ENCODE measurements around the gene RAD51B.

Gene RAD51B

GRCh38 chr14:68612049-68612448, 792.5 kb downstream of the RAD51B start:
- Histone ChIP-seq H3K4me1 (ENCODE audit: control insufficient read depth in 5 of 5, insufficient read depth in 5 of 5, low read length in 5 of 5) (peaks cover 8 to 48% (median 42%) of the 10 kb centered on the region in 5 donors), H3K4me3 (ENCODE audit: low read depth in 1 of 5, low read length in 5 of 5) (no peak overlapping the region), H3K36me3 (ENCODE audit: control insufficient read depth in 5 of 5, insufficient read depth in 5 of 5, low read length in 5 of 5) (no peaks in the 10 kb centered on the region), H3K9me3 (ENCODE audit: control insufficient read depth in 5 of 5, low read length in 5 of 5) (peaks cover 7 to 30% (median 14%) of the 10 kb centered on the region in 5 donors), H3K27me3 (ENCODE audit: control insufficient read depth in 5 of 5, insufficient read depth in 4 of 5, low read length in 5 of 5) (no peaks in the 10 kb centered on the region), H3K27ac (ENCODE audit: low read depth, low read length) (peak overlapping the region; percentile 51), H3K9ac (ENCODE audit: low read length in 5 of 5) (peak overlapping the region in 2 of 5 donors; percentile 27 to 58)

- no peaks in the 10 kb centered on the region for H3K36me3 ChIP-seq (ENCODE audit: control insufficient read depth in 5 of 5, insufficient read depth in 5 of 5, low read length in 5 of 5)
- peaks cover 10 to 45% (median 28%) of the 10 kb centered on the region in 5 donors for H3K9me3 ChIP-seq (ENCODE audit: control insufficient read depth in 5 of 5, low read length in 5 of 5)
- peaks cover 6 to 24% (median 18%) of the 10 kb centered on the region in 5 donors for H3K4me1 ChIP-seq (ENCODE audit: control insufficient read depth in 5 of 5, insufficient read depth in 5 of 5, low read length in 5 of 5)
- H3K9ac ChIP-seq (ENCODE audit: low read length in 5 of 5), result no peak overlapping the region
- no peak overlapping the region for H3K4me3 ChIP-seq (ENCODE audit: low read depth in 1 of 5, low read length in 5 of 5)
- H3K27me3 ChIP-seq (ENCODE audit: control insufficient read depth in 5 of 5, insufficient read depth in 4 of 5, low read length in 5 of 5), result no peaks in the 10 kb centered on the region
- H3K27ac ChIP-seq (ENCODE audit: low read depth, low read length), result no peak overlapping the region
These were observed 796.8 kb downstream of the RAD51B start for GRCh38 chr14:68616221-68616902.

GRCh38 chr14:68619790-68620574, 800.4 kb downstream of the RAD51B start:
- Histone ChIP-seq H3K4me3 (ENCODE audit: low read depth in 1 of 5, low read length in 5 of 5) (no peak overlapping the region), H3K9me3 (ENCODE audit: control insufficient read depth in 5 of 5, low read length in 5 of 5) (peaks cover 10 to 34% (median 22%) of the 10 kb centered on the region in 5 donors), H3K4me1 (ENCODE audit: control insufficient read depth in 5 of 5, insufficient read depth in 5 of 5, low read length in 5 of 5) (peaks cover 0 to 19% (median 11%) of the 10 kb centered on the region in 5 donors), H3K36me3 (ENCODE audit: control insufficient read depth in 5 of 5, insufficient read depth in 5 of 5, low read length in 5 of 5) (no peaks in the 10 kb centered on the region), H3K27ac (ENCODE audit: low read depth, low read length) (no peak overlapping the region), H3K9ac (ENCODE audit: low read length in 5 of 5) (no peak overlapping the region), H3K27me3 (ENCODE audit: control insufficient read depth in 5 of 5, insufficient read depth in 4 of 5, low read length in 5 of 5) (no peaks in the 10 kb centered on the region)

- Histone ChIP-seq H3K4me3 (ENCODE audit: low read depth in 1 of 5, low read length in 5 of 5) (no peak overlapping the region), H3K27ac (ENCODE audit: low read depth, low read length) (no peak overlapping the region), H3K4me1 (ENCODE audit: control insufficient read depth in 5 of 5, insufficient read depth in 5 of 5, low read length in 5 of 5) (peaks cover 0 to 25% (median 11%) of the 10 kb centered on the region in 5 donors), H3K9ac (ENCODE audit: low read length in 5 of 5) (no peak overlapping the region), H3K36me3 (ENCODE audit: control insufficient read depth in 5 of 5, insufficient read depth in 5 of 5, low read length in 5 of 5) (no peaks in the 10 kb centered on the region), H3K27me3 (ENCODE audit: control insufficient read depth in 5 of 5, insufficient read depth in 4 of 5, low read length in 5 of 5) (no peaks in the 10 kb centered on the region), H3K9me3 (ENCODE audit: control insufficient read depth in 5 of 5, low read length in 5 of 5) (peaks cover 7 to 20% (median 16%) of the 10 kb centered on the region in 5 donors)
These were observed 802.1 kb downstream of the RAD51B start for GRCh38 chr14:68621400-68622365.

- Histone ChIP-seq H3K27me3 (ENCODE audit: control insufficient read depth in 5 of 5, insufficient read depth in 4 of 5, low read length in 5 of 5) (no peaks in the 10 kb centered on the region), H3K9me3 (ENCODE audit: control insufficient read depth in 5 of 5, low read length in 5 of 5) (peaks cover 0 to 8% (median 5%) of the 10 kb centered on the region in 5 donors), H3K27ac (ENCODE audit: low read depth, low read length) (no peak overlapping the region), H3K36me3 (ENCODE audit: control insufficient read depth in 5 of 5, insufficient read depth in 5 of 5, low read length in 5 of 5) (no peaks in the 10 kb centered on the region), H3K4me1 (ENCODE audit: control insufficient read depth in 5 of 5, insufficient read depth in 5 of 5, low read length in 5 of 5) (peaks cover 5 to 31% (median 15%) of the 10 kb centered on the region in 5 donors), H3K9ac (ENCODE audit: low read length in 5 of 5) (no peak overlapping the region), H3K4me3 (ENCODE audit: low read depth in 1 of 5, low read length in 5 of 5) (no peak overlapping the region)
These were observed 803.3 kb downstream of the RAD51B start for GRCh38 chr14:68622856-68623255.

- Histone ChIP-seq H3K36me3 (ENCODE audit: control insufficient read depth in 5 of 5, insufficient read depth in 5 of 5, low read length in 5 of 5) (no peaks in the 10 kb centered on the region), H3K4me1 (ENCODE audit: control insufficient read depth in 5 of 5, insufficient read depth in 5 of 5, low read length in 5 of 5) (peaks cover 5 to 31% (median 18%) of the 10 kb centered on the region in 5 donors), H3K9ac (ENCODE audit: low read length in 5 of 5) (no peak overlapping the region), H3K9me3 (ENCODE audit: control insufficient read depth in 5 of 5, low read length in 5 of 5) (peaks cover 0 to 4% (median under 1%) of the 10 kb centered on the region in 5 donors), H3K27ac (ENCODE audit: low read depth, low read length) (no peak overlapping the region), H3K4me3 (ENCODE audit: low read depth in 1 of 5, low read length in 5 of 5) (no peak overlapping the region), H3K27me3 (ENCODE audit: control insufficient read depth in 5 of 5, insufficient read depth in 4 of 5, low read length in 5 of 5) (no peaks in the 10 kb centered on the region)
These were observed 803.7 kb downstream of the RAD51B start for GRCh38 chr14:68623307-68623706.

- no peak overlapping the region for H3K27ac ChIP-seq (ENCODE audit: low read depth, low read length)
These were observed 804.2 kb downstream of the RAD51B start for GRCh38 chr14:68623826-68624225.

GRCh38 chr14:68624541-68625220, 805.1 kb downstream of the RAD51B start:
- Histone ChIP-seq H3K27ac (ENCODE audit: low read depth, low read length) (no peak overlapping the region), H3K9ac (ENCODE audit: low read length in 5 of 5) (no peak overlapping the region), H3K36me3 (ENCODE audit: control insufficient read depth in 5 of 5, insufficient read depth in 5 of 5, low read length in 5 of 5) (no peaks in the 10 kb centered on the region), H3K4me3 (ENCODE audit: low read depth in 1 of 5, low read length in 5 of 5) (no peak overlapping the region), H3K4me1 (ENCODE audit: control insufficient read depth in 5 of 5, insufficient read depth in 5 of 5, low read length in 5 of 5) (peaks cover 5 to 37% (median 25%) of the 10 kb centered on the region in 5 donors), H3K9me3 (ENCODE audit: control insufficient read depth in 5 of 5, low read length in 5 of 5) (no peaks in the 10 kb centered on the region), H3K27me3 (ENCODE audit: control insufficient read depth in 5 of 5, insufficient read depth in 4 of 5, low read length in 5 of 5) (no peaks in the 10 kb centered on the region)

More at GRCh38 chr14:68623826-68624225, 804.2 kb downstream of the RAD51B start:
- Histone ChIP-seq H3K27me3 (ENCODE audit: control insufficient read depth in 5 of 5, insufficient read depth in 4 of 5, low read length in 5 of 5) (no peaks in the 10 kb centered on the region), H3K4me3 (ENCODE audit: low read depth in 1 of 5, low read length in 5 of 5) (no peak overlapping the region), H3K4me1 (ENCODE audit: control insufficient read depth in 5 of 5, insufficient read depth in 5 of 5, low read length in 5 of 5) (peaks cover 5 to 32% (median 18%) of the 10 kb centered on the region in 5 donors), H3K9ac (ENCODE audit: low read length in 5 of 5) (no peak overlapping the region), H3K9me3 (ENCODE audit: control insufficient read depth in 5 of 5, low read length in 5 of 5) (no peaks in the 10 kb centered on the region), H3K36me3 (ENCODE audit: control insufficient read depth in 5 of 5, insufficient read depth in 5 of 5, low read length in 5 of 5) (no peaks in the 10 kb centered on the region)

GRCh38 chr14:68625366-68626090, 805.9 kb downstream of the RAD51B start:
- Histone ChIP-seq H3K4me3 (ENCODE audit: low read depth in 1 of 5, low read length in 5 of 5) (no peak overlapping the region), H3K27ac (ENCODE audit: low read depth, low read length) (no peak overlapping the region)

More at GRCh38 chr14:68625366-68626090, 805.9 kb downstream of the RAD51B start:
- peaks cover 5 to 42% (median 34%) of the 10 kb centered on the region in 5 donors for H3K4me1 ChIP-seq (ENCODE audit: control insufficient read depth in 5 of 5, insufficient read depth in 5 of 5, low read length in 5 of 5)
- H3K36me3 ChIP-seq (ENCODE audit: control insufficient read depth in 5 of 5, insufficient read depth in 5 of 5, low read length in 5 of 5), result no peaks in the 10 kb centered on the region
- H3K9me3 ChIP-seq (ENCODE audit: control insufficient read depth in 5 of 5, low read length in 5 of 5), result no peaks in the 10 kb centered on the region
- H3K27me3 ChIP-seq (ENCODE audit: control insufficient read depth in 5 of 5, insufficient read depth in 4 of 5, low read length in 5 of 5), result no peaks in the 10 kb centered on the region
- no peak overlapping the region for H3K9ac ChIP-seq (ENCODE audit: low read length in 5 of 5)
